Spleen (tissue), 11 donors: ENCODE data around the gene KRT79. TPM values are rescaled to one million over a fixed set of nuclear protein-coding genes. Genes with fewer than 3 reads are reported as not detected.

Source experiments
- DNase-seq: peaks from one replicate; pipeline ENCODE4 v3.0.0-alpha.2; 2020
- H3K27ac ChIP-seq, 8 donors: fragments of 200-600 bp; sonication (generic) in 7 of 8; 1 replicate in 4 of 8; 2 replicates in 4 of 8; pipeline versions ENCODE4 v1.5.0 to v1.8.0; 2016 to 2021; ENCODE audit warnings: inconsistent platforms in 4 of 8, mild to moderate bottlenecking in 4 of 8, moderate library complexity in 1 of 8
- H3K27me3 ChIP-seq, 7 donors: fragments of 200-600 bp; sonication (generic) in 6 of 7; replicated peaks in 1 of 7; 1 replicate in 4 of 7; 2 replicates in 3 of 7; pipeline versions ENCODE4 v1.5.0 to v1.8.0; 2016 to 2021; ENCODE audit warnings: inconsistent platforms in 3 of 7, mild to moderate bottlenecking in 1 of 7
- H3K36me3 ChIP-seq, 6 donors: fragments of 200-600 bp; sonication (generic) in 5 of 6; 1 replicate in 4 of 6; 2 replicates in 2 of 6; pipeline versions ENCODE4 v1.5.0 to v1.8.0; 2016 to 2021; ENCODE audit warnings: inconsistent platforms in 2 of 6
- H3K4me1 ChIP-seq, 6 donors: fragments of 200-600 bp; sonication (generic) in 5 of 6; 1 replicate in 3 of 6; 2 replicates in 3 of 6; pipeline versions ENCODE4 v1.5.0 to v1.8.0; 2016 to 2021; ENCODE audit warnings: inconsistent platforms in 3 of 6
- H3K4me3 ChIP-seq, 8 donors: fragments of 200-600 bp; sonication (generic) in 7 of 8; 1 replicate in 4 of 8; 2 replicates in 4 of 8; pipeline versions ENCODE4 v1.5.0 to v1.8.0; 2016 to 2021; ENCODE audit warnings: inconsistent platforms in 4 of 8, mild to moderate bottlenecking in 4 of 8, moderate library complexity in 2 of 8
- H3K9me3 ChIP-seq, 8 donors: fragments of 200-600 bp; sonication (generic) in 7 of 8; 1 replicate in 4 of 8; 2 replicates in 4 of 8; pipeline versions ENCODE4 v1.5.0 to v1.8.0; 2016 to 2021; ENCODE audit warnings: inconsistent platforms in 4 of 8
- POLR2A ChIP-seq, 3 donors: fragments of 450-650 bp; IDR thresholded peaks; one replicate each; pipeline ENCODE4 v1.5.1; 2017; ENCODE audit warnings: antibody characterized with exemption in 3 of 3, mild to moderate bottlenecking in 1 of 3
- POLR2AphosphoS5 ChIP-seq, 3 donors: sonication (generic); formaldehyde crosslinking; IDR thresholded peaks; one replicate each; pipeline ENCODE4 v1.5.1; 2017; ENCODE audit warnings: antibody characterized with exemption in 3 of 3
- WGBS, 5 donors: extraction: QIAGEN DNeasy Blood & Tissue Kit in 3 of 5; methylation state at CpG; one replicate each; pipeline versions ENCODE4 v1.1.5 to v1.1.7; 2013 to 2018; 5-methylcytosine and 5-hydroxymethylcytosine counted together
- intact Hi-C: fragments of 100-400 bp; cut with DNase I; formaldehyde crosslinking; loops from one replicate; pipeline ENCODE4 v1.15.0; 2023; ENCODE audit warnings: low total_unique reads
- polyA plus RNA-seq, 3 donors: library from polyadenylated mRNA; stranded (reverse); fragments of 200-250 nt; gene quantifications; one replicate each; pipeline ENCODE4 v1.2.1, GENCODE V29; 2013
- total RNA-seq, 7 donors: library from RNA; depleted of rRNA in 3 of 7; stranded (reverse); fragments of >200 nt in 3 of 7; fragmentation: NEBNext Ultra II Directional in 4 of 7; extraction: Animal tissue kit (Norgen Biotek cat#: 25700) in 4 of 7; gene quantifications; one replicate each; pipeline versions ENCODE4 v1.1.0 to v1.2.1, GENCODE V29; 2016 to 2021
- TF ChIP-seq, protein P1 (sequence below), 11 experiments: fragments of 200-600 bp in 7 of 11; fragments of 450-650 bp in 4 of 11; sonication (generic) in 4 of 11; IDR thresholded peaks in 8 of 11; conservative IDR thresholded peaks in 3 of 11; 1 replicate in 7 of 11; 2 replicates in 4 of 11; pipeline versions ENCODE4 v1.4.0 to v1.8.0; 2016 to 2021; ENCODE audit warnings: antibody characterized with exemption in 11 of 11, inconsistent platforms in 4 of 11, mild to moderate bottlenecking in 1 of 11
- donor health status: healthy with polysubstance abuse.
- donor health status: DM: no; HTN: no; CAD: no; lungs with moderate emphysema.
- donor health status: DM: no; HTN: no; CAD: no.
- donor health status: Bipolar disorder and iron deficiency.
- donor health status: healthy.
- donor health status: DM: no; HTN: no; CAD: no.
- donor health status: DM: yes; HTN: yes; CAD: no.

KRT79 gene
- total and polyA plus RNA-seq, 10 donors: 0.15 to 0.37 (median 0.19) TPM; not detected in 7

DNA sequence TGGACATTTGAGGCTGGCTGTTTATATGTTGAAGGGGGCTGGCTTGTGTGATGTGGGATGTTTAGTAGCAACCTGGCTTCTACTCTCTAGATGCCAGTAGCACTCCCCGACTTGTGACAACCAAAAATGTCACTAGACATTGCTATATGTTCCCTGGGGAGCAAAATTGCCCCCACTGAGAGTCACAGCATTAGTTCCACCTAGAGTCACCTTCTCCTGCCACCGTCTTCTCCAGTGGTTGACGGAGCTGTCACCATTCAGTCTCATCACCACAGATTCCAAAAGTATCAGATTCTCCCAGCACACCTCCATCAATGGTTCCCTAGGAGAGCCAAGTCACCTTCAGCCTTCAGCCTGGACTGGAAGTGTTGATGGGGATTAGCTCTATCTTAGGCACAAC, 49.2 kb downstream of the KRT79 start:
- DNase-seq: no peak
- Histone ChIP-seq H3K4me1 (peaks cover 0 to 4% (median under 1%) of the 10 kb centered on the region in 6 donors), H3K27ac (no peak overlapping the region), H3K36me3 (no peaks in the 10 kb centered on the region), H3K9me3 (no peaks in the 10 kb centered on the region), H3K27me3 (peaks cover 0 to 37% (median 10%) of the 10 kb centered on the region in 7 donors), H3K4me3 (no peak overlapping the region)
- intact Hi-C loops: no loop called here
- 78 to 84% (median 79%) methylated on average over 3 of the region's 3 CpGs for WGBS, 5 donors
- TF ChIP-seq POLR2A (IDR thresholded peaks at IDR 0.05) (no peak), POLR2AphosphoS5 (IDR thresholded peaks at IDR 0.05) (no peak)
- TF ChIP-seq, protein P1, sequence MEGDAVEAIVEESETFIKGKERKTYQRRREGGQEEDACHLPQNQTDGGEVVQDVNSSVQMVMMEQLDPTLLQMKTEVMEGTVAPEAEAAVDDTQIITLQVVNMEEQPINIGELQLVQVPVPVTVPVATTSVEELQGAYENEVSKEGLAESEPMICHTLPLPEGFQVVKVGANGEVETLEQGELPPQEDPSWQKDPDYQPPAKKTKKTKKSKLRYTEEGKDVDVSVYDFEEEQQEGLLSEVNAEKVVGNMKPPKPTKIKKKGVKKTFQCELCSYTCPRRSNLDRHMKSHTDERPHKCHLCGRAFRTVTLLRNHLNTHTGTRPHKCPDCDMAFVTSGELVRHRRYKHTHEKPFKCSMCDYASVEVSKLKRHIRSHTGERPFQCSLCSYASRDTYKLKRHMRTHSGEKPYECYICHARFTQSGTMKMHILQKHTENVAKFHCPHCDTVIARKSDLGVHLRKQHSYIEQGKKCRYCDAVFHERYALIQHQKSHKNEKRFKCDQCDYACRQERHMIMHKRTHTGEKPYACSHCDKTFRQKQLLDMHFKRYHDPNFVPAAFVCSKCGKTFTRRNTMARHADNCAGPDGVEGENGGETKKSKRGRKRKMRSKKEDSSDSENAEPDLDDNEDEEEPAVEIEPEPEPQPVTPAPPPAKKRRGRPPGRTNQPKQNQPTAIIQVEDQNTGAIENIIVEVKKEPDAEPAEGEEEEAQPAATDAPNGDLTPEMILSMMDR (IDR thresholded peaks at IDR 0.05 in 8 of 11, conservative IDR thresholded peaks at IDR 0.05 in 3 of 11): no peak

DNA sequence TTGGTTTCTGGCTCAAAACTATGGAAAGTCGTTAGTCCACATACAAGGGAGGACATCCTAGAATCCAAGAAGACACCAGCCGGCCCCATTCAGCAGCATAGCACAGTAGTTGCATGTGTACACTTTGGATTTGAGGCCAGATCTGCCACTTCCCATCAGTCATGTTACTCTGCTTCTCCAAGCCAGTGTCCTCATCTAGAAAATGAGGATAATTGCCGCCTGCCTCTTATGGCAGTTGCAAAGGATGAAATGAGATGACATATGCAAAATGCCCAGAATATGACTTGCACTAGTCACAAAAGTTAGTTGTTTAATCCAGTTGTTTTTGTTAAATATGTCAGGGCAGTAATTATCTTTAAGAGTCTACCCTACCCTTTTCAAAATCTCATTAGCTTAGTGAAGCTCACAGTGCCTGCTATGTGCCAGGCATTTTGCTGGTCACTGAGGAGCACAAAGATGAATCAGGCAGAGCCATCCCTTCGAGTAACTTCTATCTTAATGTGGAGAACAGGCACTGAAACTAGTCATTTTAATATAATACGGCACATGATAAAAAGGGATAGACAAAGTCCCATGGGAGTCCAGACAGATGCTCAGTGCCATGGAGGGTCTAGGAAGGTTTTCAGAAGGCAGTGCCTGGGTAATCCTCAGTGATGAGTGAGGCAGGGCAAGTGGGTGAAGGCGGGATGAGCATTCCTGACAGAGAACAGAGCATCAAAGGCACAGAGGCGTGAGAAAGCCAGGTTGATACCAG, 50.4 kb downstream of the KRT79 start:
- DNase-seq: no peak
- TF ChIP-seq POLR2AphosphoS5 (IDR thresholded peaks at IDR 0.05): no peak
- TF ChIP-seq, protein P1 (IDR thresholded peaks at IDR 0.05 in 8 of 11, conservative IDR thresholded peaks at IDR 0.05 in 3 of 11): no peak
- no peak for TF ChIP-seq POLR2A (IDR thresholded peaks at IDR 0.05)
- Histone ChIP-seq H3K36me3 (no peaks in the 10 kb centered on the region), H3K9me3 (no peaks in the 10 kb centered on the region), H3K4me3 (no peak overlapping the region), H3K27me3 (peaks cover 0 to 27% (median 3%) of the 10 kb centered on the region in 7 donors), H3K4me1 (no peaks in the 10 kb centered on the region), H3K27ac (no peak overlapping the region)
- intact Hi-C loops: no loop called here
- WGBS, 5 donors: 81 to 90% (median 83%) methylated on average over 7 of the region's 7 CpGs

DNA sequence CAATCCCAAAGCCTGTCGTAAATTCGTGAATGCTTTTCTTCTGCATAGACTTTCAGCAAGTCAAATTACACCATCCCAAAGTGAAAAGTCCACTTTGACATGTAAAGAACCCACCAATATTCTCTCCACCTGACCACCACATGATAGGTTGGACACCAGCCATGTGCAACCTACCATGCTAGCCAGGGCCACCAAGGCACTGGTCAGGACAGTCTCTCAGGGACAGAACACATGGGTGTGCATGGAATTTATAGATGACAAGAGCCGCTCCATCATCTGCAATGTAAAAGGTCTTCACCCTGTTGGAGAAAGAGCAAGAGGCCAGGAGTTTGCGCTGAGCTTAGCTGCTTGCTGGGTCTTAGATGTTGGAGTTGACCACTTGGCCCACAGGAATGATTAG, 51.6 kb downstream of the KRT79 start:
- DNase-seq: no peak
- TF ChIP-seq POLR2AphosphoS5 (IDR thresholded peaks at IDR 0.05): no peak
- no peaks in the 10 kb centered on the region for H3K36me3 ChIP-seq
- H3K4me1 ChIP-seq: no peaks in the 10 kb centered on the region
- H3K4me3 ChIP-seq: no peak overlapping the region
- peaks cover 0 to 16% (median 0%) of the 10 kb centered on the region in 7 donors for H3K27me3 ChIP-seq
- no peak overlapping the region for H3K27ac ChIP-seq
- H3K9me3 ChIP-seq: no peaks in the 10 kb centered on the region
- WGBS, 5 donors: 89 to 94% (median 91%) methylated on average over 4 of the region's 4 CpGs
- intact Hi-C loops: no loop called here

DNA sequence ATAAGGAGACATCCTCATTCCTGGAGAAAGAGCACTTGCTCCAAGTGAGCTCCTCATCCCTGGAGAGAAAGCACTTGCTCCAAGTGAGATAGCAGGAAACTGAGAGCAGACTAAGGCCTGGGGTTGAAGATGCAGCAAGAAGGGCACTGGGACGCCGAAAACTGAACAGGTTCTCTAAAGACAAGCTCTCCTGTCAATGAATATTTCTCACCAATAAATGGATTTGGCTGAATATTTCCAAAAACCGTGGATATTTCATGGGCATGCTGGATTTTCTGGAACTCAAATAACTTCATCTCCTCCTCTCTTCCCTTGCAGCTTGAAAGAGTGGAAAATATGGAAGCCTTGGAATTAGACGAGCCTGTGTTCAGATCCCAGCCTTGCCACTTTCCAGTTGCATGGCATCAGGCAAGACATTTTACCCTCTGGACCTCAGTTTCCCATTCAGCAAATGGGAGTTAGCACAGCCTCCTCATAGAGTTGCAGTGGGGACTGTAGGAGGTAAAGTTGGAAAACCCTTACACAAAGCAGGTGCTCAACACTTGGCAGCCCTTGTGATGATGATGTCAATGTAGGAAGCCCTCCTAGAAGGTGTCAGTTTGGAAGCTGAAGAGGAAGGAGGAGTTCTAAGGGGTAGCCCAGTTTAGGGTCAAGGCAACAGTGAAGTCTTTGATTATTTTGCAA, 52.6 kb downstream of the KRT79 start:
- no peak for DNase-seq
- Histone ChIP-seq H3K27ac (no peak overlapping the region), H3K4me3 (no peak overlapping the region), H3K9me3 (no peaks in the 10 kb centered on the region), H3K36me3 (no peaks in the 10 kb centered on the region), H3K4me1 (no peaks in the 10 kb centered on the region), H3K27me3 (peaks cover 0 to 16% (median 0%) of the 10 kb centered on the region in 7 donors)
- intact Hi-C loops: no loop called here
- TF ChIP-seq, protein P1 (IDR thresholded peaks at IDR 0.05 in 8 of 11, conservative IDR thresholded peaks at IDR 0.05 in 3 of 11): no peak
- TF ChIP-seq POLR2AphosphoS5 (IDR thresholded peaks at IDR 0.05) (no peak), POLR2A (IDR thresholded peaks at IDR 0.05) (no peak)
- WGBS, 5 donors: 70 to 84% (median 73%) methylated on average over 4 of the region's 4 CpGs
